K562 (cell line): ENCODE results near the gene ARMC7. TPM values are rescaled to one million over a fixed set of nuclear protein-coding genes. Genes with fewer than 3 reads are reported as not detected.

Source experiments
- ARID3A ChIP-seq: IDR thresholded peaks from 2 replicates; pipeline ENCODE4 v1.6.1; 2012; ENCODE audit warnings: low read depth, low read length, improper control_type of control experiment, borderline replicate concordance
- BCOR ChIP-seq: fragments of 450-650 bp; IDR thresholded peaks from 2 replicates; pipeline ENCODE4 v1.6.1; 2016
- C11orf30 ChIP-seq: fragments of 450-650 bp; IDR thresholded peaks from 2 replicates; pipeline ENCODE4 v1.6.1; 2016; ENCODE audit warnings: low read depth, mild to moderate bottlenecking
- FOSL1 ChIP-seq: fragments of 200-800 bp; sonication (Bioruptor generic); conservative IDR thresholded peaks from 2 replicates; pipeline ENCODE4 v1.6.1; 2016; ENCODE audit warnings: missing genetic modification characterization, missing compliant biosample characterization
- FOXA1 ChIP-seq: fragments of 450-650 bp; IDR thresholded peaks from 2 replicates; pipeline ENCODE4 v1.6.1; 2016; ENCODE audit warnings: mild to moderate bottlenecking, borderline replicate concordance
- KAT7 ChIP-seq: sonication (generic); formaldehyde crosslinking; IDR thresholded peaks from 2 replicates; pipeline ENCODE4 v1.8.0; 2022; ENCODE audit warnings: missing genetic modification reagents, mild to moderate bottlenecking, borderline replicate concordance
- MAFG ChIP-seq: fragments of 450-650 bp; conservative IDR thresholded peaks from 2 replicates; pipeline ENCODE4 v1.6.1; 2016; ENCODE audit warnings: missing genetic modification characterization, missing compliant biosample characterization
- NFATC3 ChIP-seq: fragments of 450-650 bp; IDR thresholded peaks from 2 replicates; pipeline ENCODE4 v1.6.1; 2017; ENCODE audit warnings: mild to moderate bottlenecking
- SMARCE1 ChIP-seq: fragments of 450-650 bp; IDR thresholded peaks from 2 replicates; pipeline ENCODE4 v1.7.1; 2016; ENCODE audit warnings: mild to moderate bottlenecking
- TCF15 ChIP-seq: fragments of 250-450 bp; sonication (Bioruptor Pico); IDR thresholded peaks from 2 replicates; pipeline ENCODE4 v1.8.0; 2022; ENCODE audit warnings: moderate library complexity, mild to moderate bottlenecking, inconsistent platforms
- ZMIZ1 ChIP-seq, 2 experiments: fragments of 150-350 bp in 1 of 2; IDR thresholded peaks; 2 replicates each; pipeline ENCODE4 v1.6.1; 2012 to 2016; ENCODE audit warnings: low read depth in 2 of 2, low read length in 2 of 2, mild to moderate bottlenecking in 1 of 2, moderate library complexity in 1 of 2
- ZNF318 ChIP-seq, 2 experiments: fragments of 450-650 bp; IDR thresholded peaks; 2 replicates each; pipeline ENCODE4 v1.6.1; 2016; ENCODE audit warnings: mild to moderate bottlenecking in 2 of 2, borderline replicate concordance in 1 of 2, low read depth in 1 of 2, moderate library complexity in 1 of 2
- polyA plus RNA-seq, 8 experiments: library from polyadenylated mRNA; depleted of rRNA in 4 of 8; stranded (reverse) in 5 of 8; unstranded in 3 of 8; fragments of >200 nt; fragmentation: Nextera tagmentation in 2 of 8; fragmentation: Illumina TruSeq in 1 of 8; extraction: Ambion mirVana in 2 of 8; extraction: Trizol in 1 of 8; gene quantifications; 2 replicates each; pipeline versions ENCODE4 v1.2.1 to v1.2.3, GENCODE V29; 2011 to 2014; ENCODE audit warnings: inconsistent platforms in 1 of 8, missing spikeins in 1 of 8
- total RNA-seq, 7 experiments: library from RNA; depleted of rRNA in 6 of 7; stranded (reverse); fragments of >200 nt in 6 of 7; fragmentation: Illumina TruSeq in 2 of 7; extraction: Trizol in 2 of 7; gene quantifications; 2 replicates each; pipeline versions ENCODE4 v1.2.1 to v1.2.3, GENCODE V29; 2011 to 2021; ENCODE audit warnings: low replicate concordance in 1 of 7

The ARMC7 gene
- total and polyA plus RNA-seq, 9 of the 15 experiments (the other 6 are each of a cell fraction or from before 2014, with no cell fraction given), result 1.4 to 15.2 (median 5.9) TPM

GRCh38 chr17:75071478-75072271 lies 38.1 kb upstream of the ARMC7 start (continued):
- TF ChIP-seq ZMIZ1 (IDR thresholded peaks at IDR 0.05; ENCODE audit: low read depth in 2 of 2, low read length in 2 of 2), result peak in 1 of 2 experiments; percentile 79; a peak in 2 of 4 replicates
- TF ChIP-seq SMARCE1, result peak; percentile 95
- peak; percentile 54 for TF ChIP-seq FOSL1 (tag)
- TF ChIP-seq ARID3A, result peak; percentile 63
- TF ChIP-seq TCF15, result peak; percentile 22; the same call in 1 of the 2 replicates
- peak; percentile 30; the same call in 1 of the 2 replicates for TF ChIP-seq NFATC3
- TF ChIP-seq FOXA1, result peak; percentile 93
- TF ChIP-seq BCOR, result peak; percentile 0; the same call in 1 of the 2 replicates
- peak in 1 of 2 experiments; percentile 27; a peak in 1 of 4 replicates for TF ChIP-seq ZNF318 (IDR thresholded peaks at IDR 0.05; ENCODE audit: borderline replicate concordance in 1 of 2, low read depth in 1 of 2)
- TF ChIP-seq C11orf30, result peak; percentile 95
- 0 out of 2 replicates have a peak, but pooled peaks have one; percentile 71 for TF ChIP-seq KAT7 (CRISPR knock-in tag)
- peak; percentile 82 for TF ChIP-seq MAFG (tag)
